Hepatocyte (in vitro differentiated cells): ENCODE measurements around the gene PHF2. TPM values are rescaled to one million over a fixed set of nuclear protein-coding genes. Genes with fewer than 3 reads are reported as not detected.

Experiments
- DNase-seq: peaks from one replicate; pipeline ENCODE4 v3.0.0-alpha.2; 2016; ENCODE audit warnings: low spot score
- H2AFZ ChIP-seq: fragments of 200-600 bp; sonication (generic); 2 replicates; pipeline ENCODE4 v1.6.0; 2016; ENCODE audit warnings: antibody characterized with exemption, mild to moderate bottlenecking
- H3K27ac ChIP-seq: fragments of 200-600 bp; sonication (generic); 2 replicates; pipeline ENCODE4 v1.5.1; 2016; ENCODE audit warnings: mild to moderate bottlenecking
- H3K27me3 ChIP-seq: fragments of 200-600 bp; sonication (generic); 2 replicates; pipeline ENCODE4 v1.6.1; 2016
- H3K36me3 ChIP-seq: fragments of 200-600 bp; sonication (generic); replicated peaks from 2 replicates; pipeline ENCODE4 v1.5.1; 2016; ENCODE audit warnings: low read depth; ENCODE audit not compliant: insufficient read depth
- H3K4me1 ChIP-seq: fragments of 200-600 bp; sonication (generic); 2 replicates; pipeline ENCODE4 v1.5.1; 2016; ENCODE audit warnings: mild to moderate bottlenecking, moderate library complexity; ENCODE audit not compliant: insufficient read depth
- H3K4me2 ChIP-seq: fragments of 200-600 bp; sonication (generic); 2 replicates; pipeline ENCODE4 v1.6.0; 2016
- H3K4me3 ChIP-seq: fragments of 200-600 bp; sonication (generic); 2 replicates; pipeline ENCODE4 v1.5.1; 2016; ENCODE audit warnings: mild to moderate bottlenecking
- H3K79me2 ChIP-seq: fragments of 200-600 bp; sonication (generic); 2 replicates; pipeline ENCODE4 v1.6.0; 2017; ENCODE audit warnings: mild to moderate bottlenecking
- H3K9me2 ChIP-seq: fragments of 200-600 bp; sonication (generic); replicated peaks from 2 replicates; pipeline ENCODE4 v1.6.0; 2017; ENCODE audit warnings: mild to moderate bottlenecking; ENCODE audit not compliant: insufficient read depth
- H3K9me3 ChIP-seq: fragments of 200-600 bp; sonication (generic); 2 replicates; pipeline ENCODE4 v1.5.1; 2016; ENCODE audit warnings: low read depth, mild to moderate bottlenecking
- H4K20me1 ChIP-seq: fragments of 200-600 bp; sonication (generic); 2 replicates; pipeline ENCODE4 v1.6.0; 2016; ENCODE audit warnings: mild to moderate bottlenecking; ENCODE audit not compliant: insufficient read depth, poor library complexity, severe bottlenecking
- CTCF ChIP-seq: fragments of 200-600 bp; sonication (generic); IDR thresholded peaks from 2 replicates; pipeline ENCODE4 v1.5.1; 2016; ENCODE audit warnings: antibody characterized with exemption, mild to moderate bottlenecking; ENCODE audit not compliant: poor library complexity
- EZH2 ChIP-seq: fragments of 200-600 bp; sonication (generic); IDR thresholded peaks from 2 replicates; pipeline ENCODE4 v1.6.1; 2016; ENCODE audit warnings: antibody characterized with exemption, mild to moderate bottlenecking, borderline replicate concordance
- EZH2phosphoT487 ChIP-seq: fragments of 200-600 bp; sonication (generic); IDR thresholded peaks from one replicate; pipeline ENCODE4 v1.6.1; 2018; ENCODE audit warnings: antibody characterized with exemption, mild to moderate bottlenecking, low read depth, moderate library complexity; ENCODE audit not compliant: unreplicated experiment, severe bottlenecking
- WGBS: methylation state at CpG from one replicate; pipeline ENCODE4 v1.1.6; 2016; ENCODE audit warnings: low lambda C conversion rate; ENCODE audit errors: missing lambda C conversion rate; 5-methylcytosine and 5-hydroxymethylcytosine counted together
- polyA plus RNA-seq: library from polyadenylated mRNA; unstranded; fragments of >200 nt; fragmentation: Nextera tagmentation; extraction: Ambion mirVana; gene quantifications from 2 replicates; pipeline ENCODE4 v1.2.1, GENCODE V29; 2016
- total RNA-seq: library from RNA; depleted of rRNA; stranded (reverse); fragments of >200 nt; gene quantifications from 2 replicates; pipeline ENCODE4 v1.2.3, GENCODE V29; 2014

PHF2 gene
- total and polyA plus RNA-seq, 2 experiments from 2014 or later: 10.5 to 19.8 TPM

- no peak overlapping the region for H3K4me3 ChIP-seq
- TF ChIP-seq EZH2: no peak
- TF ChIP-seq EZH2phosphoT487: no peak
- no peak for TF ChIP-seq CTCF
- no peaks in the 10 kb centered on the region for H3K9me3 ChIP-seq
- no peaks in the 10 kb centered on the region for H3K4me1 ChIP-seq
- H3K79me2 ChIP-seq: no peaks in the 10 kb centered on the region
- H3K9me2 ChIP-seq: no peaks in the 10 kb centered on the region
- no peaks in the 10 kb centered on the region for H3K36me3 ChIP-seq
- WGBS: 90% methylated on average over 6 of the region's 6 CpGs
- H3K27me3 ChIP-seq: peaks cover 5% of the 10 kb centered on the region
- no peak overlapping the region for H3K27ac ChIP-seq
- H4K20me1 ChIP-seq: no peaks in the 10 kb centered on the region
- no peak for DNase-seq
- H2AFZ ChIP-seq: no peak overlapping the region
- no peak overlapping the region for H3K4me2 ChIP-seq
These were observed 134.0 kb downstream of the PHF2 start for GRCh38 chr9:93710370-93710723.

DNA sequence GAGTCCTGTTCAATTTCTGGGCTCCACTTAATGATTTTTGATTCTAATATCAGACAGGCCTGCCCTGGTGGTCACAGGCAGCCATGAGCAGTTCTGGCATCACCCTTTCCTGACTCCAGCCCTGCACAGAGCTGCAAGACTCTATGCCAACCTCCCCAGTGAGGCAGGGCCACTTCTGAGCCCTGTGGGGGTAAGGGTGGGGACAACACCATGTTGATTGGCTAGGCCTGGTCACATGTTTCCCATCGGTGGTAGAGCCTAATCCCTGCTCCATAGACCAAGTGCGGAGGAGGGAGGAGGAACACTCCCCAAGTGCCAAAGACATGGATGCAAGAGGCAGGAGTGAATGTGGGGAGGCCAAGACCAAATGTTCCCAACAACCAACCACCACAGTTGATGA, 134.6 kb downstream of the PHF2 start:
- H4K20me1 ChIP-seq: no peaks in the 10 kb centered on the region
- no peaks in the 10 kb centered on the region for H3K9me3 ChIP-seq
- no peak for TF ChIP-seq EZH2
- TF ChIP-seq CTCF: no peak
- TF ChIP-seq EZH2phosphoT487: no peak
- H3K27me3 ChIP-seq: peaks cover 2% of the 10 kb centered on the region
- H3K4me1 ChIP-seq: no peaks in the 10 kb centered on the region
- H3K36me3 ChIP-seq: no peaks in the 10 kb centered on the region
- DNase-seq: no peak
- 86% methylated on average over 2 of the region's 2 CpGs for WGBS
- no peaks in the 10 kb centered on the region for H3K79me2 ChIP-seq
- no peak overlapping the region for H2AFZ ChIP-seq
- no peak overlapping the region for H3K4me2 ChIP-seq
- H3K9me2 ChIP-seq: no peaks in the 10 kb centered on the region
- no peak overlapping the region for H3K4me3 ChIP-seq
- no peak overlapping the region for H3K27ac ChIP-seq

GRCh38 chr9:93712896-93713295, 136.5 kb downstream of the PHF2 start:
- no peak overlapping the region for H2AFZ ChIP-seq
- H3K9me3 ChIP-seq: no peaks in the 10 kb centered on the region
- no peaks in the 10 kb centered on the region for H3K36me3 ChIP-seq
- TF ChIP-seq CTCF: no peak
- TF ChIP-seq EZH2: no peak
- TF ChIP-seq EZH2phosphoT487: no peak
- WGBS: 88% methylated on average over 9 of the region's 9 CpGs
- no peak overlapping the region for H3K4me3 ChIP-seq
- DNase-seq: no peak
- H3K79me2 ChIP-seq: no peaks in the 10 kb centered on the region
- H3K4me1 ChIP-seq: no peaks in the 10 kb centered on the region
- no peaks in the 10 kb centered on the region for H4K20me1 ChIP-seq
- no peak overlapping the region for H3K4me2 ChIP-seq
- no peak overlapping the region for H3K27ac ChIP-seq
- no peaks in the 10 kb centered on the region for H3K9me2 ChIP-seq
- peaks cover 3% of the 10 kb centered on the region for H3K27me3 ChIP-seq

DNA sequence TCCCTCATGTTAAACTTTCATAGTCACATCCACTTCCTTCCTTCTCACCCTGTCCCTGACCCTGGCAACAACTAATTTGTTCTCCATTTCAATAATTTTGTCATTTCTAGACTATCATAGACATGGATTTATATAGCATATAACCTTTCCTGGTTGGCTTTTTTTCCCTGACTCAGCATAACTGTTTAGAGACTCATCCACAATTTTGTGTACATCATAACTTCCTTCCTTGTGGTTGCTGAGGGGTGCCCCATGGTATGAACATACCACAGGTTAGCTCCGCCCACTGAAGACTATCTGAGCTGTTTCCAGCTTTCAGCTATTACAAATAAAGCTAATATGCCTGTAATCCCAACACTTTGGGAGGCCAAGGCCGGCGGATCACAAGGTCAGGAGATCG, 137.3 kb downstream of the PHF2 start:
- Histone ChIP-seq H3K4me2 (no peak overlapping the region), H3K4me3 (no peak overlapping the region), H3K27me3 (peaks cover 3% of the 10 kb centered on the region), H3K9me3 (no peaks in the 10 kb centered on the region), H2AFZ (no peak overlapping the region), H3K79me2 (no peaks in the 10 kb centered on the region), H3K36me3 (no peaks in the 10 kb centered on the region), H3K4me1 (no peaks in the 10 kb centered on the region), H4K20me1 (no peaks in the 10 kb centered on the region), H3K9me2 (no peaks in the 10 kb centered on the region), H3K27ac (no peak overlapping the region)
- 87% methylated on average over 4 of the region's 4 CpGs for WGBS
- DNase-seq: no peak
- no peak for TF ChIP-seq EZH2
- no peak for TF ChIP-seq CTCF
- TF ChIP-seq EZH2phosphoT487: no peak
